ENCODE measurements around the gene PRDM7. TPM values are rescaled to one million over a fixed set of nuclear protein-coding genes. Genes with fewer than 3 reads are reported as not detected.

The PRDM7 gene
- total RNA-seq, 1 donor from 2014 or later = not detected

DNA sequence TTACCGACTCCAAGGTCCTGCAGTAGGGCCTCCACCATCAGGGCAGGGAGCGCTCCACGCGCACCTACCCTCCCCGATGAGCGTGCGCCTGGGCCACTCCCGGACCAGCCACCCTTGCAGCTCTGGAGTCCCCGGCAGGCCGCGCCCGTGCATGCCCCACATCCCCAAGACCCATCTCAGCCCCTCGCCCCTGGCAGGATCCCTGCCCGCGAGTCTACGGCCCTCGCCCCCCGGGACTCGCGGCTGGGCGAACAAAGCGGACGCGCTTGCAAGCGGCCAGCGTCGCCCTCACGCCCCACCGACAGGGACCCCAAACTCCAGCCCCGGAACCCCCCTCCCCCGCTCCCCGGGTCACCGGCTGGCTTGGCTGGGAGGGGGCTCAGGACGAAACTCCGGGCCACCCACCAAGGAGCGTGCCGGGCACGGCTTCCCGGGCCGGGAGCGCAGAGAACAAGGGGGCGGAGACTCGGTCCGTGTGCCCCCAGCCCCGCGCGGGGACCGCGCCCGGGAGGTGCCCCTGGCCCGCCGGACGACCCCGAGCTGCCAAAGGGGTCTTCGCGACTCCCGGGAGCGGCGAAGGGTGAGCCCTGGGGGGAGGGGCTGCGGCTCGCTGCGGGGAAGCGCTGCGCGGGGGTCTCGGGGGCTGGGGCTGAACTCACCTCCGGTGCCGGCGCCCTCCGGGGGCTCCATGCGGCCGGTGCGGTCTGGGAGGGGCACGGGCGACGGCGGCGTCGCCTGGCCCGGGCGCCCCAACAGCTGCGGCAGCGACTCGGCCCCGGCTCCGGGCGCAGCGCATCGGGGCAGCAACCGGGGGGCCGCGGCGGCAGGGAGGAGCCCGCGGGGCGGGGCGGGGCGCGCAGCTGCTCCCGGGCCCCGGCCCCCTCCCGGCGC is 58.2 kb downstream of the PRDM7 start, which contains the start of gene DBNDD1:
Gene DBNDD1, minus strand, starts transcription at position 805 of the 891 bp plus-strand sequence. Its CDS starts 115 bp downstream, at position 690.
- H3K36me3 Mint-ChIP-seq (ENCODE audit: low read depth, unreplicated experiment) = peaks cover 9% of the 10 kb centered on the region
- peak within 1 kb of the TSS; percentile 90 for H3K4me3 Mint-ChIP-seq (ENCODE audit: unreplicated experiment)
- no peaks in the 10 kb centered on the region for H3K9me3 Mint-ChIP-seq (ENCODE audit: unreplicated experiment)
- TF ChIP-seq CTCF (IDR thresholded peaks at IDR 0.05; ENCODE audit: unreplicated experiment) = no peak
- peak; percentile 31 for DNase-seq (ENCODE audit: low spot score)
- H3K27me3 Mint-ChIP-seq (ENCODE audit: unreplicated experiment) = peaks cover 3% of the 10 kb centered on the region
- H3K27ac Mint-ChIP-seq (ENCODE audit: unreplicated experiment) = peak within 1 kb of the TSS; percentile 6
- H3K4me1 Mint-ChIP-seq (ENCODE audit: unreplicated experiment) = peaks cover 22% of the 10 kb centered on the region

DNA sequence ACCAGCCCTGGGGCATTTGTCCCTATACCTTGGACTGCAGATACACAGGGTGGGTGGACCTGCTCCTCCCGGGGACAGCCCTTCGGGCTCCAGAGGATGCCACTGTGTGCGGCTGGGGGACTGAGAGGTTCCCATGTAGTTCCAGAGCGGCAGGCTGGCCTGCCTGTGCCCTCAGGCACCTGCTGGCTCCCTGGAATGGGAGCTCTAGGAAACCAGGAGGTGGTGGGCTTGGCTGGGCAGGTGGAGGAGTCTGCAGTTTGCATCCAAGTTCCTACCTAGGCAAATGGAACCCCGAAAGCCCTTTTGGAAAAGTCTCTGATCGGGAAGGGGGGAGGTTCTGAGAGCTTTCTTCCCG is 58.9 kb downstream of the PRDM7 start:
- Mint-ChIP-seq H3K36me3 (ENCODE audit: low read depth, unreplicated experiment) (peaks cover 9% of the 10 kb centered on the region), H3K27me3 (ENCODE audit: unreplicated experiment) (peaks cover 3% of the 10 kb centered on the region), H3K4me3 (ENCODE audit: unreplicated experiment) (peak overlapping the region; percentile 89), H3K9me3 (ENCODE audit: unreplicated experiment) (no peaks in the 10 kb centered on the region), H3K4me1 (ENCODE audit: unreplicated experiment) (peaks cover 22% of the 10 kb centered on the region), H3K27ac (ENCODE audit: unreplicated experiment) (no peak overlapping the region)
- no peak for DNase-seq (ENCODE audit: low spot score)
- TF ChIP-seq CTCF (IDR thresholded peaks at IDR 0.05; ENCODE audit: unreplicated experiment) = no peak

- no peak for DNase-seq (ENCODE audit: low spot score)
- peaks cover 9% of the 10 kb centered on the region for H3K36me3 Mint-ChIP-seq (ENCODE audit: low read depth, unreplicated experiment)
- H3K9me3 Mint-ChIP-seq (ENCODE audit: unreplicated experiment) = no peaks in the 10 kb centered on the region
- peaks cover 15% of the 10 kb centered on the region for H3K4me1 Mint-ChIP-seq (ENCODE audit: unreplicated experiment)
- peaks cover 5% of the 10 kb centered on the region for H3K27me3 Mint-ChIP-seq (ENCODE audit: unreplicated experiment)
- no peak for TF ChIP-seq CTCF (IDR thresholded peaks at IDR 0.05; ENCODE audit: unreplicated experiment)
- no peak overlapping the region for H3K4me3 Mint-ChIP-seq (ENCODE audit: unreplicated experiment)
- H3K27ac Mint-ChIP-seq (ENCODE audit: unreplicated experiment) = no peak overlapping the region
Observed at GRCh38 chr16:90016339-90016950, 60.7 kb downstream of the PRDM7 start.

- no peak for DNase-seq (ENCODE audit: low spot score)
- H3K27ac Mint-ChIP-seq (ENCODE audit: unreplicated experiment) = no peak overlapping the region
- no peak overlapping the region for H3K4me3 Mint-ChIP-seq (ENCODE audit: unreplicated experiment)
- no peaks in the 10 kb centered on the region for H3K9me3 Mint-ChIP-seq (ENCODE audit: unreplicated experiment)
- H3K27me3 Mint-ChIP-seq (ENCODE audit: unreplicated experiment) = peaks cover 5% of the 10 kb centered on the region
- H3K36me3 Mint-ChIP-seq (ENCODE audit: low read depth, unreplicated experiment) = peaks cover 9% of the 10 kb centered on the region
- TF ChIP-seq CTCF (IDR thresholded peaks at IDR 0.05; ENCODE audit: unreplicated experiment) = no peak
- H3K4me1 Mint-ChIP-seq (ENCODE audit: unreplicated experiment) = peaks cover 8% of the 10 kb centered on the region
Observed at GRCh38 chr16:90015586-90016338, 61.4 kb downstream of the PRDM7 start.
